ENCODE data around the gene PTPN1.

- TF ChIP-seq EZH2phosphoT487 (IDR thresholded peaks at IDR 0.05; ENCODE audit: borderline replicate concordance, low read length), result no peak
- TF ChIP-seq, protein P1, sequence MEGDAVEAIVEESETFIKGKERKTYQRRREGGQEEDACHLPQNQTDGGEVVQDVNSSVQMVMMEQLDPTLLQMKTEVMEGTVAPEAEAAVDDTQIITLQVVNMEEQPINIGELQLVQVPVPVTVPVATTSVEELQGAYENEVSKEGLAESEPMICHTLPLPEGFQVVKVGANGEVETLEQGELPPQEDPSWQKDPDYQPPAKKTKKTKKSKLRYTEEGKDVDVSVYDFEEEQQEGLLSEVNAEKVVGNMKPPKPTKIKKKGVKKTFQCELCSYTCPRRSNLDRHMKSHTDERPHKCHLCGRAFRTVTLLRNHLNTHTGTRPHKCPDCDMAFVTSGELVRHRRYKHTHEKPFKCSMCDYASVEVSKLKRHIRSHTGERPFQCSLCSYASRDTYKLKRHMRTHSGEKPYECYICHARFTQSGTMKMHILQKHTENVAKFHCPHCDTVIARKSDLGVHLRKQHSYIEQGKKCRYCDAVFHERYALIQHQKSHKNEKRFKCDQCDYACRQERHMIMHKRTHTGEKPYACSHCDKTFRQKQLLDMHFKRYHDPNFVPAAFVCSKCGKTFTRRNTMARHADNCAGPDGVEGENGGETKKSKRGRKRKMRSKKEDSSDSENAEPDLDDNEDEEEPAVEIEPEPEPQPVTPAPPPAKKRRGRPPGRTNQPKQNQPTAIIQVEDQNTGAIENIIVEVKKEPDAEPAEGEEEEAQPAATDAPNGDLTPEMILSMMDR (IDR thresholded peaks at IDR 0.05; ENCODE audit: low read depth, low read length, poor library complexity, severe bottlenecking), result peak; percentile 30
These were observed 4.0 kb upstream of the PTPN1 start for GRCh38 chr20:50506270-50506579.

Data from DOHH2 (cell line).